Neural cell (in vitro differentiated cells): ENCODE data around the gene INHA.

Experiments
- CTCF ChIP-seq: fragments of 450-650 bp; IDR thresholded peaks from 2 replicates; pipeline ENCODE4 v1.5.1; 2014; ENCODE audit warnings: antibody characterized with exemption, mild to moderate bottlenecking, moderate library complexity; ENCODE audit not compliant: poor library complexity, severe bottlenecking
- EP300 ChIP-seq: fragments of 450-650 bp; conservative IDR thresholded peaks from 2 replicates; pipeline ENCODE4 v1.6.1; 2014; ENCODE audit warnings: antibody characterized with exemption, mild to moderate bottlenecking, moderate library complexity; ENCODE audit not compliant: poor library complexity, severe bottlenecking
- EZH2 ChIP-seq: fragments of 200-600, 300-800 bp; shearing (Covaris generic), sonication (generic); IDR thresholded peaks from 2 replicates; pipeline ENCODE4 v1.6.1; 2014; ENCODE audit warnings: antibody characterized with exemption, low read length, borderline replicate concordance, mild to moderate bottlenecking; ENCODE audit not compliant: insufficient read depth, poor library complexity, severe bottlenecking
- POLR2AphosphoS5 ChIP-seq: IDR thresholded peaks from 2 replicates; pipeline ENCODE4 v1.6.1; 2012
- SMC3 ChIP-seq: fragments of 450-650 bp; conservative IDR thresholded peaks from 2 replicates; pipeline ENCODE4 v1.6.1; 2014; ENCODE audit warnings: antibody characterized with exemption, mild to moderate bottlenecking, moderate library complexity; ENCODE audit not compliant: poor library complexity
- TAF1 ChIP-seq: IDR thresholded peaks from 2 replicates; pipeline ENCODE4 v1.6.1; 2012; ENCODE audit warnings: low read depth
- TF ChIP-seq, protein P1 (sequence below): IDR thresholded peaks from 2 replicates; pipeline ENCODE4 v1.6.1; 2012; ENCODE audit warnings: borderline replicate concordance

GRCh38 chr2:219621935-219622334 is 49.8 kb downstream of the INHA start:
- no peak for TF ChIP-seq CTCF
- TF ChIP-seq EP300 = no peak
- no peak for TF ChIP-seq SMC3
- TF ChIP-seq, protein P1, sequence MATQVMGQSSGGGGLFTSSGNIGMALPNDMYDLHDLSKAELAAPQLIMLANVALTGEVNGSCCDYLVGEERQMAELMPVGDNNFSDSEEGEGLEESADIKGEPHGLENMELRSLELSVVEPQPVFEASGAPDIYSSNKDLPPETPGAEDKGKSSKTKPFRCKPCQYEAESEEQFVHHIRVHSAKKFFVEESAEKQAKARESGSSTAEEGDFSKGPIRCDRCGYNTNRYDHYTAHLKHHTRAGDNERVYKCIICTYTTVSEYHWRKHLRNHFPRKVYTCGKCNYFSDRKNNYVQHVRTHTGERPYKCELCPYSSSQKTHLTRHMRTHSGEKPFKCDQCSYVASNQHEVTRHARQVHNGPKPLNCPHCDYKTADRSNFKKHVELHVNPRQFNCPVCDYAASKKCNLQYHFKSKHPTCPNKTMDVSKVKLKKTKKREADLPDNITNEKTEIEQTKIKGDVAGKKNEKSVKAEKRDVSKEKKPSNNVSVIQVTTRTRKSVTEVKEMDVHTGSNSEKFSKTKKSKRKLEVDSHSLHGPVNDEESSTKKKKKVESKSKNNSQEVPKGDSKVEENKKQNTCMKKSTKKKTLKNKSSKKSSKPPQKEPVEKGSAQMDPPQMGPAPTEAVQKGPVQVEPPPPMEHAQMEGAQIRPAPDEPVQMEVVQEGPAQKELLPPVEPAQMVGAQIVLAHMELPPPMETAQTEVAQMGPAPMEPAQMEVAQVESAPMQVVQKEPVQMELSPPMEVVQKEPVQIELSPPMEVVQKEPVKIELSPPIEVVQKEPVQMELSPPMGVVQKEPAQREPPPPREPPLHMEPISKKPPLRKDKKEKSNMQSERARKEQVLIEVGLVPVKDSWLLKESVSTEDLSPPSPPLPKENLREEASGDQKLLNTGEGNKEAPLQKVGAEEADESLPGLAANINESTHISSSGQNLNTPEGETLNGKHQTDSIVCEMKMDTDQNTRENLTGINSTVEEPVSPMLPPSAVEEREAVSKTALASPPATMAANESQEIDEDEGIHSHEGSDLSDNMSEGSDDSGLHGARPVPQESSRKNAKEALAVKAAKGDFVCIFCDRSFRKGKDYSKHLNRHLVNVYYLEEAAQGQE = no peak
- no peak for TF ChIP-seq POLR2AphosphoS5
- TF ChIP-seq EZH2 = no peak
- no peak for TF ChIP-seq TAF1
